DOHH2 (cell line): Measurements from ENCODE around the gene GRIN1.
A peak's percentile ranks its signal among the peaks of the same experiment; 100 is the strongest.

Source experiments
- EZH2phosphoT487 ChIP-seq: fragments of 200-600 bp; sonication (generic); IDR thresholded peaks from 2 replicates; pipeline ENCODE4 v1.6.1; 2017; ENCODE audit warnings: borderline replicate concordance, mild to moderate bottlenecking, antibody characterized with exemption, low read length, moderate library complexity, mixed read lengths
- TF ChIP-seq, protein P1 (sequence below): fragments of 200-600 bp; sonication (generic); IDR thresholded peaks from one replicate; pipeline ENCODE4 v1.5.1; 2014; ENCODE audit warnings: antibody characterized with exemption, mild to moderate bottlenecking, low read depth, low read length; ENCODE audit not compliant: poor library complexity, severe bottlenecking

DNA sequence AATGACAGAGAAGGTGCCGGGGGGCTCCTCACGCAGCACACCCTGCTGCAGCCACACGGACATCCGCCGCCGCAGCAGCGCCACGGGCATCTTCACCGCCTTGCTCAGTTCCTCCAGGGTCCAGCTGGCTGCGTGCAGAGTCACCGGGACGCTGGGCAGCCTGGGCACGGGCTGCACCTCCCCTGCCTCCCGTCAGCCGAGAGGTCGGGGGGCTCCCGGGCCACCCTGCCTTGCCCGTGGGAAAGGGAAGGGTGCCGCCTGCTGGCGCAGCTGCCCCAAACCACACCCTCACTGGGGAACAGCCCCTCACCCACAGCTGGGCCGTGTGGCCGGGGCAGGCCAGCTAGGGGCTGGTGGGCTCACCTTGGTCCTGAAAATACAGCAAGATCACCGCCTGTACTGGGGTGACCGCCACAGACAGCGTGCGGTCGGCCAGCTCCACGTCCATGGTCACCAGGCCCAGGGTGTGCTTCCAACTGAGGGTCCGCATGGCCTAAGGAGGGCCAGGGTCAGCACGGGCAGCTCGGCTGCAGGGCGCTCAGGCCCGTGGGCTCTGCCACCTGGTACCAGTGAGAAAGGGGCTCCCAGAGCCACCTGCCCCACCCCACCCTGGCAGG, 36.5 kb downstream of the GRIN1 start:
- TF ChIP-seq, protein P1, sequence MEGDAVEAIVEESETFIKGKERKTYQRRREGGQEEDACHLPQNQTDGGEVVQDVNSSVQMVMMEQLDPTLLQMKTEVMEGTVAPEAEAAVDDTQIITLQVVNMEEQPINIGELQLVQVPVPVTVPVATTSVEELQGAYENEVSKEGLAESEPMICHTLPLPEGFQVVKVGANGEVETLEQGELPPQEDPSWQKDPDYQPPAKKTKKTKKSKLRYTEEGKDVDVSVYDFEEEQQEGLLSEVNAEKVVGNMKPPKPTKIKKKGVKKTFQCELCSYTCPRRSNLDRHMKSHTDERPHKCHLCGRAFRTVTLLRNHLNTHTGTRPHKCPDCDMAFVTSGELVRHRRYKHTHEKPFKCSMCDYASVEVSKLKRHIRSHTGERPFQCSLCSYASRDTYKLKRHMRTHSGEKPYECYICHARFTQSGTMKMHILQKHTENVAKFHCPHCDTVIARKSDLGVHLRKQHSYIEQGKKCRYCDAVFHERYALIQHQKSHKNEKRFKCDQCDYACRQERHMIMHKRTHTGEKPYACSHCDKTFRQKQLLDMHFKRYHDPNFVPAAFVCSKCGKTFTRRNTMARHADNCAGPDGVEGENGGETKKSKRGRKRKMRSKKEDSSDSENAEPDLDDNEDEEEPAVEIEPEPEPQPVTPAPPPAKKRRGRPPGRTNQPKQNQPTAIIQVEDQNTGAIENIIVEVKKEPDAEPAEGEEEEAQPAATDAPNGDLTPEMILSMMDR, result peak; percentile 56
- no peak for TF ChIP-seq EZH2phosphoT487
